HG03135 (cell line): Measurements from ENCODE around the gene SEMA4G.
"Not testable (repeated sequence)": the region's sequence is repeated elsewhere in the genome, so short reads cannot be mapped to it uniquely, and the experiment has no call there.

ENCODE experiments used
- ATAC-seq: cut with Tn5 transposase; IDR thresholded peaks from one replicate; pipeline ENCODE4 v1.9.1; 2021; ENCODE audit warnings: mild to moderate bottlenecking, moderate library complexity; ENCODE audit not compliant: unreplicated experiment

Gene SEMA4G

GRCh38 chr10:100970076-100970913, 991 bp downstream of the SEMA4G start:
- no peak for ATAC-seq

- ATAC-seq, result no peak
Observed at GRCh38 chr10:100970914-100971811, 1.9 kb downstream of the SEMA4G start.

GRCh38 chr10:100972115-100972903, 3.0 kb downstream of the SEMA4G start:
- ATAC-seq, result no peak

- no peak for ATAC-seq
Observed at GRCh38 chr10:100972904-100973535, 3.7 kb downstream of the SEMA4G start.

GRCh38 chr10:100975397-100975796, 6.1 kb downstream of the SEMA4G start:
- not testable (repeated sequence) for ATAC-seq

- ATAC-seq, result no peak
Observed at GRCh38 chr10:100976906-100977305, 7.6 kb downstream of the SEMA4G start.

GRCh38 chr10:100977436-100977835, 8.1 kb downstream of the SEMA4G start:
- no peak for ATAC-seq

GRCh38 chr10:100978121-100978900, 9.0 kb downstream of the SEMA4G start:
- ATAC-seq, result no peak

- ATAC-seq, result no peak
Observed at GRCh38 chr10:100978901-100979195, 9.5 kb downstream of the SEMA4G start.

- no peak for ATAC-seq
Observed at GRCh38 chr10:100979791-100980272, 10.5 kb downstream of the SEMA4G start.

- no peak for ATAC-seq
Observed at GRCh38 chr10:100980311-100980710, 11.0 kb downstream of the SEMA4G start.

- no peak for ATAC-seq
Observed at GRCh38 chr10:100980711-100981110, 11.4 kb downstream of the SEMA4G start.

GRCh38 chr10:100981178-100981772, 12.0 kb downstream of the SEMA4G start:
- ATAC-seq, result no peak

- ATAC-seq, result no peak
Observed at GRCh38 chr10:100982916-100983830, 13.9 kb downstream of the SEMA4G start.

GRCh38 chr10:100983868-100984671, 14.8 kb downstream of the SEMA4G start:
- no peak for ATAC-seq

- ATAC-seq, result no peak
Observed at GRCh38 chr10:100984672-100985177, 15.4 kb downstream of the SEMA4G start.

GRCh38 chr10:100985336-100985735, 16.0 kb downstream of the SEMA4G start:
- no peak for ATAC-seq
